Neutrophil (primary cell): ENCODE results near the gene FBXO24.

ENCODE experiments used
- H3K27ac ChIP-seq: fragments of 200-600 bp; sonication (generic); 2 replicates; pipeline ENCODE4 v1.5.1; 2016; ENCODE audit warnings: mild to moderate bottlenecking, moderate library complexity
- H3K27me3 ChIP-seq: fragments of 200-600 bp; sonication (generic); 2 replicates; pipeline ENCODE4 v1.6.0; 2016; ENCODE audit warnings: mild to moderate bottlenecking
- H3K36me3 ChIP-seq: fragments of 200-600 bp; sonication (generic); 2 replicates; pipeline ENCODE4 v1.5.1; 2017
- H3K4me1 ChIP-seq, 2 experiments: fragments of 200-600 bp in 1 of 2; sonication (generic) in 1 of 2; 1 replicate in 1 of 2; 2 replicates in 1 of 2; pipeline versions ENCODE4 v1.5.1 to v1.6.1; 2013 to 2016; ENCODE audit warnings: low read depth in 1 of 2, low read length in 1 of 2, mild to moderate bottlenecking in 1 of 2, moderate library complexity in 1 of 2; ENCODE audit not compliant: control insufficient read depth in 1 of 2, insufficient read depth in 1 of 2
- H3K4me3 ChIP-seq, 2 experiments: fragments of 200-600 bp in 1 of 2; sonication (generic) in 1 of 2; 1 replicate in 1 of 2; 2 replicates in 1 of 2; pipeline ENCODE4 v1.5.1; 2013 to 2016; ENCODE audit warnings: low read depth in 1 of 2, low read length in 1 of 2, mild to moderate bottlenecking in 1 of 2, moderate library complexity in 1 of 2
- H3K9me3 ChIP-seq: fragments of 200-600 bp; sonication (generic); 2 replicates; pipeline ENCODE4 v1.5.1; 2016
- CTCF ChIP-seq: fragments of 200-600 bp; sonication (generic); IDR thresholded peaks from 2 replicates; pipeline ENCODE4 v1.5.1; 2016; ENCODE audit warnings: antibody characterized with exemption

Gene FBXO24

GRCh38 chr7:100642534-100642907 is 56.4 kb downstream of the FBXO24 start:
- Histone ChIP-seq H3K4me1 (no peaks in the 10 kb centered on the region), H3K27me3 (peaks cover 52% of the 10 kb centered on the region), H3K9me3 (no peaks in the 10 kb centered on the region), H3K36me3 (no peaks in the 10 kb centered on the region), H3K27ac (no peak overlapping the region), H3K4me3 (no peak overlapping the region)
- no peak for TF ChIP-seq CTCF

GRCh38 chr7:100649826-100650565 is 63.9 kb downstream of the FBXO24 start:
- no peaks in the 10 kb centered on the region for H3K36me3 ChIP-seq
- H3K4me3 ChIP-seq, result no peak overlapping the region
- H3K9me3 ChIP-seq, result no peaks in the 10 kb centered on the region
- peaks cover 68% of the 10 kb centered on the region for H3K27me3 ChIP-seq
- no peak overlapping the region for H3K27ac ChIP-seq
- H3K4me1 ChIP-seq, result no peaks in the 10 kb centered on the region
- TF ChIP-seq CTCF, result no peak
